Right renal pelvis (tissue), 4 donors: ENCODE results near the gene PRKN. TPM values are rescaled to one million over a fixed set of nuclear protein-coding genes. Genes with fewer than 3 reads are reported as not detected.

Source experiments
- DNase-seq, 4 donors: peaks; one replicate each; pipeline ENCODE4 v3.0.0-alpha.2; 2013; ENCODE audit warnings: low read depth in 4 of 4, low spot score in 3 of 4, missing footprints in 1 of 4
- polyA plus RNA-seq, 4 donors: library from polyadenylated mRNA; unstranded; fragments of 120-200 nt; gene quantifications; one replicate each; pipeline ENCODE4 v1.2.1, GENCODE V29; 2013; ENCODE audit not compliant: insufficient read length in 4 of 4

Gene PRKN
- polyA plus RNA-seq, 4 donors = 8.7 to 12.4 (median 10.8) TPM

- DNase-seq = no peak
Measured at GRCh38 chr6:162343198-162343935, 384.2 kb downstream of the PRKN start.

- no peak for DNase-seq
Measured at GRCh38 chr6:162337412-162337811, 390.2 kb downstream of the PRKN start.

- DNase-seq = no peak
Measured at GRCh38 chr6:162336359-162336758, 391.2 kb downstream of the PRKN start.

- DNase-seq = no peak
Measured at GRCh38 chr6:162332365-162332764, 395.2 kb downstream of the PRKN start.

- DNase-seq = no peak
Measured at GRCh38 chr6:162331911-162332310, 395.7 kb downstream of the PRKN start.

GRCh38 chr6:162325826-162326225 is 401.7 kb downstream of the PRKN start:
- no peak for DNase-seq

- DNase-seq = no peak
Measured at GRCh38 chr6:162325051-162325450, 402.5 kb downstream of the PRKN start.

GRCh38 chr6:162315291-162315690 is 412.3 kb downstream of the PRKN start:
- no peak for DNase-seq

- no peak for DNase-seq
Measured at GRCh38 chr6:162313922-162314660, 413.5 kb downstream of the PRKN start.

- DNase-seq = no peak
Measured at GRCh38 chr6:162307865-162308264, 419.7 kb downstream of the PRKN start.

- DNase-seq = no peak
Measured at GRCh38 chr6:162306616-162307015, 420.9 kb downstream of the PRKN start.

- no peak for DNase-seq
Measured at GRCh38 chr6:162301128-162301527, 426.4 kb downstream of the PRKN start.

- no peak for DNase-seq
Measured at GRCh38 chr6:162294029-162294428, 433.5 kb downstream of the PRKN start.

- no peak for DNase-seq
Measured at GRCh38 chr6:162292915-162293314, 434.7 kb downstream of the PRKN start.

- DNase-seq = no peak
Measured at GRCh38 chr6:162290846-162291465, 436.6 kb downstream of the PRKN start.

GRCh38 chr6:162289972-162290371 is 437.6 kb downstream of the PRKN start:
- no peak for DNase-seq

- DNase-seq = no peak
Measured at GRCh38 chr6:162273986-162274385, 453.6 kb downstream of the PRKN start.

GRCh38 chr6:162271922-162272321 is 455.6 kb downstream of the PRKN start:
- DNase-seq = no peak

GRCh38 chr6:162270966-162271365 is 456.6 kb downstream of the PRKN start:
- no peak for DNase-seq

GRCh38 chr6:162267641-162268040 is 459.9 kb downstream of the PRKN start:
- no peak for DNase-seq

GRCh38 chr6:162267126-162267525 is 460.4 kb downstream of the PRKN start:
- DNase-seq = no peak

- no peak for DNase-seq
Measured at GRCh38 chr6:162264581-162264980, 463.0 kb downstream of the PRKN start.
